ENCODE measurements around the gene CDK5.
A peak's percentile ranks its signal among the peaks of the same experiment; 100 is the strongest.

CDK5 gene
- total RNA-seq = 2.6 to 3.8 (median 3.7) reads per million in 4 donors

- no peak for DNase-seq
Observed at GRCh38 chr7:151057506-151057988, at the start of gene CDK5. Gene CDK5, minus strand, starts transcription at chr7:151057897. Its CDS starts 49 bp downstream, at chr7:151057848.

GRCh38 chr7:151104411-151105235 is 46.9 kb upstream of the CDK5 start:
- DNase-seq = no peak

DNA sequence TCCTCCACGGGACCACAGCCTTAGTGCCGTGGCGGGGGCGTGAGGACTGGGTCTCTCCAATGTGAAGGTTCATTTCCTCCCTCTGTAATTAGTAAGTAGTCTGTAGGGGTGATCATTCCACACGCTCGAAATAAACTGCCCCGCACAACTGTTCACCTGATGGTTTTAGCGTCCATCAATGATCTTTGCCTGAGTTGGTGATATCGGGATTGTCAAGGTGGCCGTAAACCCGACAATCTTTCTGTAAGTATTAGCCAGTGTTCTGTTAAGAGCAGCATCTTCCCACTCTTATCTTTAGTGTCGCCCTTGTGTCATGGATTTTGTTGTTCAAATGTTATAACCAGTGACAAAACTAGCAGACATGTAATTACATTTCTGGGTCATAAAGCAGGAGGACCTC is 46.3 kb upstream of the CDK5 start:
- no peak for DNase-seq

GRCh38 chr7:151102991-151103390 is 45.3 kb upstream of the CDK5 start:
- DNase-seq = no peak

DNA sequence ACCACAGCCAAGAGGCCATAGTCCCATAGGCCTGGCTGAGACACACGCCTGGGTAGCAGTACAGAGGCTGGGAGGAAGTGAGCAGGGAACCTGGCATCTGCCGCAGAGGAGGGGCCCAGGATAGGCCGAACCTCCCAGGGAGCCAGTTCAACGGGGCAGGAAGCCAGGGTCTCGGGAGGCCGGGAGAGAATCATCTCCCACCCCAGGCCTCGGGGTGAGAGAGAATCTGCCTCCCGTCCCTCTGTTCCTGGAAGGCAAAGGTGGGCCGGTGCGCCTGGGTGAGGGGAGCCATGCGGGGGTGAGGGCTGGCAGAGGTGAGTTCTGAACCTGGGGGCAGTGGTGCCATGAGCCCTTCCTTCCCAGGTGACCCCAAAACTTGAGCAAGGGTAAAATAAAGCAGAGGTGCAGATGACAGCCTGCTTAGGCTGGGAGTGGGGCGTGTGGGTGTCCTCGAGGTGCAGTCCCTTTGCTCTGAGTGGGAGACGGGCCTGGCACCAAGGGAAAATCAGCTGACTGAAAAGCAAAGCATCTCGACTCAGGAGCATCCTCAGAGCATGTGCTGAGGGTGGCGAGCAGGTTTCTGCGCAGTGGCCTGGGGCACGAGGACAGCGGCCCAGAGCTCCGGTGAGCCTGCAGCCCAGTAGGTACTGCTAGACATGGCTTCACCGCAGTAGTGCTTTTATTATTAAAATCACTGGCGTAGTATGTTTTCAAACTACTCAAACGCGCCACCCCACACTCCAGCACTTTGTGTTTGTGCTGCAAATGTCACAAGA is 44.1 kb upstream of the CDK5 start:
- DNase-seq = no peak

- no peak for DNase-seq
Observed at GRCh38 chr7:151100921-151101320, 43.2 kb upstream of the CDK5 start.

GRCh38 chr7:151099486-151100211 is 42.0 kb upstream of the CDK5 start:
- DNase-seq = no peak

- no peak for DNase-seq
Observed at GRCh38 chr7:151095828-151096475, 38.3 kb upstream of the CDK5 start.

DNA sequence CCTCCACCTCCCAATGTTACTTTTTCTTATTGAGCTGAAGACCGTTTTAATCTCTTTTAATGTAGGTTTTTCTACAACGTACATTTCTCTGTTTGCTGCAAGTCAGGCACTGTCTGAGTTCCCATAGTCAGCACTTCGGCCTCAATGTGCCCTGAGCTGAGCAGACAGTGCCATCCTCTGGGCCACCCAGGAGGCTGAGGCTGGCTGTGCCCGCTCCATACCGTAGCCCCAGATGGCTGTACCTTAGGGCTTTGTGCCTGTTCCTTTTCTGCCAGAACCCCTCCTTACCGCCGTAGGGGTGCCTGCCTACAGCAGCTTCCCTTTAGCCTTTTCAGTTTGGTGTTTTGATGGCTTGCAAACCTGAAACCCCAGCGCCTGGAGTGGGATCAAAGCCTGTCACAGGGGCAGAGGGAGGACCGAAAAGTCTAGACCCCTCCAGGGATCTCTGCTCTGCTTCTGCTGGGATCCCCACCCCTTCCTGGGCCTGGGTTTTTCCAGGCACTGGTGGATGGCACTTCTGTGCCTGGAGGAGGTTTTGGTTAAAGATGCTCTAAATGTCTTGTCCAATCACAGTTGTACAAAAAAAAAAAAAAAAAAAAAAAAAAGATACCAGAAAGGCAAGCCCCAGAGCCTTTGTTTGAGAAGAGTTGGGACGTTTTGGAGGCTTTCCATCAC is 37.6 kb upstream of the CDK5 start:
- no peak for DNase-seq

DNA sequence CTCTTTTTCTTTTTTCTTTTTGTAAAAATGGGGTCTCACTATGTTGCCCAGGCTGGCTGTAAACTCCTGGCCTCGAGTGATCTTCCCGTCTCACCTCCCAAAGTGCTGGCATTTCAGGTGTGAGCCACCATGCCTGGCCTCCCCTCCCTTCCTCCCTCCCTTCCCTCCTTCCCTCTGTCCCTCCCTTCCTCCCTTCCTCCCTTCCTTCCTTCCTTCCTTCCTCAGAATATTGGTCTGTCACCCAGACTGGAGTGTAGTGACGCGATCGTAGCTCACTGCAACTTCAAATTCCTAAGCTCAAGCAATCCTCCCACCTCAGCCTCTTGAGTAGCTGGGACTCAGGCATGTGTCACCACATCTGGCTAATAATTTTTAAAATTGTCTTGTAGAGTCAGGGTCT is 37.0 kb upstream of the CDK5 start:
- no peak for DNase-seq

DNA sequence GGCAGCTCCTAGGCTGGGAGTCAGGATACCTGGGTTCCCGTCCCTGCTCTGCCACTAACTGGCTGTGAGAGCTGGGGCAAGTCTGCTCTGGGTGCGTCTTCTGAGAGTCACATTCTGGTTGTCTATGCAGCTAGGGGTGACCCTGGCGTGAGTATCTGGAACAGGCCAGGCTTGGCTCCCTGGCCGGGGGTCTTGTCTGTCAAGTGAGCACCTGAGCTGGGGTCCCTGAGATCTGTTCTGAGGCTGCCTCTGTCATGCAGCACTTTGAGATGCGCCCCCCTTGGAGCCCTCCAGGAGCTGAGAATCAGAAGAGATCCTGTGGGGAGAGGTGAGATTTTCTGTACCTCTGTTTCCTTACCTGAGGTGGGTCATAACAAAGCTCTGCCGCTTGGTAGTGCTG is 36.1 kb upstream of the CDK5 start:
- DNase-seq = no peak

GRCh38 chr7:151091988-151092387 is 34.3 kb upstream of the CDK5 start:
- DNase-seq = no peak

DNA sequence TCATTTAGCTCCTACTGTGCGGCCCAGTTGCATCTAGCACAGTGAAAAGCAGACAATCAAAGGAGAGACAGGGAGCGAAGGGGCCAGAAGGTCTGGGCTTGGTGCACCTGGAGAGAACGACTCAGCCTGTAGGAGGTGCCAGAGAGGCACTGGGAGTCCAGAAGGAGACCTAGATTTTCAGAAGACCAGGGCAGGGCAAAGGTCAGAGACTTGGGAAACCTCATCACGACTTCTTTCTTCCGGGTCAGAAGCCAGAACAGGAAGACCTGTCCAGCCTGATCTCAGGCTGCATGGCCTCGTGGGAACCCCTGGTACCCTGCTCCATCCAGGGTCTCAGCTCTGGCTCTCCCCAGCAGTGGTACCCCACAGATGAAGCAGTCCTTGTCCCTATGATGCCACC is 33.7 kb upstream of the CDK5 start:
- DNase-seq = no peak

GRCh38 chr7:151091003-151091402 is 33.3 kb upstream of the CDK5 start:
- no peak for DNase-seq

DNA sequence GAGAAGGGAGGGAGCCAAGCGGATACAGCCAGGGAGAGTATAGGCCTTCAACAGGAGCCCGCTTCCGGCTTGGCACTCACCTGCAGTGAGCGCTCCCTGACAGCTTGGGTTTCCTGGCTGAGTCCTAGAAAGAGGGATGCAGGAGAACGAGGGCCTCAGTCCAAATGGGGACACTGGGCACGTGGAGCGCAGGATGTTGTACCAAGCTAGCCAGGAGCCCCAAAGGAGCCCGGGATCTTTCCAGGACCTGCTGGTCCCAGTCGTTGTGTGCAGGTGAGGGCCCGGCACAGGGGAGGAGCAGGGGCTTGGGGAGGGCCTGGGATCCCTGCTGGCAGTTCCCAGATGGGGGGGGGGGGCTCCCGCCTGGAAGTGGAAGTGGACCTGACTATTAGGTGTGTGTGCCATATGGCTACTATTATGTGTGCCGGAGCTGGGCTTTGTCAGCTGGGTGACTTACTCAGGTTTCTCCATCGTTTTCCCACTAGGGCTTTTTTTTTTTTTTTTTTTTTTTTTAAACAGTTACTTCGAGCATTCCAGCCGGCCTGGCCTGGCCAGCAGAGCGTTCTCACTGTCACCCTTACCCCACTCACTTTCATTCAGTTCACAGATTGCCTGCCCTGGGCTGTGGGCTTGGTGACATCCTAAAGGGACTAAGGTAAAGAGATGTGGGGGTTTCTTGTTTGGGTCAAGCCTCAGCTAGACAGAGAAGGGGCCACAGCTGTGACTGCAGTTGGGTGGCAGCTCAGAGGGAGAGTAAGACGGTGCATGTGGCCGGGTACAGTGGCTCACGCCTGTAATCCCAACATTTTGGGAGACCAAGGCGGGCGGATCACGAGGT is 32.4 kb upstream of the CDK5 start:
- no peak for DNase-seq

- no peak for DNase-seq
Observed at GRCh38 chr7:151088856-151089699, 31.4 kb upstream of the CDK5 start.

- DNase-seq = no peak
Observed at GRCh38 chr7:151088019-151088855, 30.5 kb upstream of the CDK5 start.

- peak in 2 of 5 donors; percentile 36 to 38 for DNase-seq
Observed at GRCh38 chr7:151087245-151088018, 29.7 kb upstream of the CDK5 start.

Data from T-helper 1 cell (primary cell).